ENCODE data around the gene TMEM63A.

GRCh38 chr1:225887030-225887314 lies 4.8 kb upstream of the TMEM63A start:
- TF ChIP-seq CTCF (IDR thresholded peaks at IDR 0.05): no peak
- no peak for TF ChIP-seq POLR2A (IDR thresholded peaks at IDR 0.05)
- no peak for TF ChIP-seq POLR2AphosphoS5 (IDR thresholded peaks at IDR 0.05)
